ENCODE results near the gene ULK4. TPM values are rescaled to one million over a fixed set of nuclear protein-coding genes. Genes with fewer than 3 reads are reported as not detected.

ULK4 gene
- total and polyA plus RNA-seq, 2 of the 8 experiments (the other 6 are each of a cell fraction or from before 2014, with no cell fraction given) = 3.0 to 10.8 TPM

- TF ChIP-seq POU5F1 (IDR thresholded peaks at IDR 0.05; ENCODE audit: low read depth, low read length) = no peak
- TF ChIP-seq TEAD4 (IDR thresholded peaks at IDR 0.05; ENCODE audit: low read depth, low read length) = no peak
- TF ChIP-seq TAF1 (IDR thresholded peaks at IDR 0.05; ENCODE audit: low read depth, low read length) = no peak
- no peak for TF ChIP-seq MAFK (IDR thresholded peaks at IDR 0.05; ENCODE audit: low read depth, low read length)
- TF ChIP-seq TCF12 (IDR thresholded peaks at IDR 0.05; ENCODE audit: low read depth, low read length) = no peak
- TF ChIP-seq SRF (IDR thresholded peaks at IDR 0.05; ENCODE audit: low read depth, low read length) = no peak
- no peak for TF ChIP-seq RXRA (IDR thresholded peaks at IDR 0.05; ENCODE audit: insufficient read depth, low read depth, low read length)
Measured at GRCh38 chr3:42009456-42009855, 47.6 kb upstream of the ULK4 start (continued).

All from H1 (cell line).